ENCODE measurements around the gene AFAP1L1. TPM values are rescaled to one million over a fixed set of nuclear protein-coding genes. Genes with fewer than 3 reads are reported as not detected.

Gene AFAP1L1
- under 1 TPM in 1 of 2 donors, not detected in 1; 0.16 TPM for total RNA-seq

DNA sequence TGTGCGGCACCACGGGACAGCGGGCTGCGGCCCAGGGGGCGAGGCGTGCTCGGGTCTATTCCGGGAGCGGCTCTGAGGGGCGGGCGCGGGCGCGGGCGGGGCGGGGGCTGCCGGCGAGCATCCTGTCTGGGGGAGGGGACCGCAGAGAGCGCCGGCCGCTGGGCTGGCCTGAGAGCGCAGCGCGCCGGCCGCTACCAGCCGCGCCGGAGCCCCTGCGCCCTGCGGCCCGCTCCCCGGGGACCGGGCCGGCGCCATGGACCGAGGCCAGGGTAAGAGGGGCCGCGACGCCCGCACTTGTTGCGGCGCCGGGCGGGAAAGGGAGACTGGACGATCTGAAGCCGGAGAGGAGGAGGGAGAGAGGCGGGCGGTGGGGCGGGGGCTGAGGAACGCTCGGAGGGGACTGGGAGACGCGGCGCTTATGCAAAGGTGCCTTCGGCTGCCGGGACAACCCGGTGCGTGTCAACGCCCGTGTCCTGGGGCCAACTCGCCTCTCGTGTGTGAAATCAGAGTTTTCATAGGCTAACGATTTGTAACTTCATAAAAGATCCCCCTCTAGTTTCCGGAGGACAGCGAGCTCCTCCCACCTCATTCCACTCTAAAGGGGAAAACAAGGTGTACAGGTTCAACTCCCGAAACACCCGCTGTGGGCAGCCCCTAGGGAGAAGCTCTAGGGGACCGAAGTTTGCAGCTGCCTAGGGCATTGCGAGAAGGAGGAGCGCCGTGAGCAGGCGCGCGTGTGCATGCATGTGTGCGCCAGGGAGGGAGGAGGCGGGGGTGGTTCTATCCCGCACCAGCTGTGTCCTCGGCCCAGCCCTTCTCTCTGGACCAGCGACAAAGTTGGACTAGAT, at the start of gene AFAP1L1:
Gene AFAP1L1, plus strand, starts transcription at position 144 of the 848 bp plus-strand sequence. Its CDS starts 110 bp downstream, at position 254.
- Mint-ChIP-seq H3K27me3 (peaks cover 37% of the 10 kb centered on the region), H3K27ac (no peak within 1 kb of the TSS), H3K36me3 (ENCODE audit: low read depth) (no peaks in the 10 kb centered on the region), H3K9me3 (no peaks in the 10 kb centered on the region), H3K4me1 (no peaks in the 10 kb centered on the region), H3K4me3 (peak within 1 kb of the TSS; percentile 73)
- peak; percentile 43 for ATAC-seq (replicated peaks)

DNA sequence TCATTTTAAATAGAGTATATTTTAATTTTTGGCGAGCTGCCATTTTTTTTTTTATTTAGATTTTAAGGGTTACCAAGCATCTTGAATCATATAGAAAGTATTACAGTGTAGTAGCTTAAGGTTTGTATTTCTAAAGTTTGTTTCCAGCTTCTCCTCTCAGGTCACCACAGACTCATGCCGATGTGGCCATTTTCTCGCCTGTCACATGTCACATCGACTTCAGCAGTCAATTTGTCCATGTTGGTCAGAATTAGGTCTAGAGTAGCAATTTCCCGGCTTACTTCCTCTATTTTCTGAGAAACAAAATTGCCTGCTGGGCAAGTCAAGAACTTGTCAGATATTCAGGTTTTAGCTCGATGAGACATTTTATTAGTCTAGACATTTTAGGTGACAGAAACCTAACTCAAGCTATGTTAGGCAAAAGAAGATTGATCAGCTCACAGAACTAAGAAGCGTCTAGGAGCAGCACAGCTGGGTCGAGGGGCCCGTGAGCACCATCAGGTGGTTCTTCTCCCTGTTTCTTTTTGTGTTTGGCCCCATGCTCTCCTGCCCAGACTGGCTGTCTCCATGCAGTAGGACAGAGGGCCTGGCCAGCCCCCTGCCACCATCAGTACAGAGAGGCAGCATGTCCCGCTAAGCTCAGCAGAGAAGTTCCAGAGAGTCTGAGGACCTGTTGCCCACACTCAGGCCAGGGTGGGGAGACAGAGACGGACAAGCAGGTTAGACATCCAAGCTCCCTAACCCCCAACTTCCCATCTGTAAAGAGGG, 48.4 kb upstream of the AFAP1L1 start:
- H3K4me3 Mint-ChIP-seq = no peak overlapping the region
- H3K27me3 Mint-ChIP-seq = peaks cover 5% of the 10 kb centered on the region
- no peaks in the 10 kb centered on the region for H3K4me1 Mint-ChIP-seq
- no peaks in the 10 kb centered on the region for H3K36me3 Mint-ChIP-seq (ENCODE audit: low read depth)
- no peaks in the 10 kb centered on the region for H3K9me3 Mint-ChIP-seq
- H3K27ac Mint-ChIP-seq = no peak overlapping the region
- no peak for ATAC-seq (replicated peaks)

DNA sequence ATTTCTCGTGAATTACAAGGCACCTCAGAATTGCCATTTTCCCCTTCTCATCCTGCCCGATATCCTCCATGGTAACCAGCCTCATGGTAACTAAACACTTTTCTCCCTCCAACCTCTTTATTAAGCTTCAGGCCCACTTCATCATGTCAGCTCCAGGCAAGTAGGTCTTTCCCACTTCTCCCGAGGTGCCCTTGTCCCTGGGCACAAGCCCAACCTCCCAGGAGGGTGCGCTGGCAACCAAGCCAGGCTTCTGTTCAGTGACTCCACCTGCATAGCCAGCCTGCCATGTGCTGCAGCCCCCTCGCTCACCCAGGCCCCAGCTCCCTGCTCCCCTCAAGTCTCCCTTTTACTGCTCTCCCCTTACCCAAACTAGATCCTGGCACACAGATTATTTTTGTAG, 47.4 kb upstream of the AFAP1L1 start:
- Mint-ChIP-seq H3K9me3 (no peaks in the 10 kb centered on the region), H3K4me1 (no peaks in the 10 kb centered on the region), H3K36me3 (ENCODE audit: low read depth) (no peaks in the 10 kb centered on the region), H3K27ac (no peak overlapping the region), H3K4me3 (no peak overlapping the region), H3K27me3 (peaks cover 9% of the 10 kb centered on the region)
- ATAC-seq (replicated peaks) = no peak

- Mint-ChIP-seq H3K4me3 (no peak overlapping the region), H3K9me3 (no peaks in the 10 kb centered on the region), H3K27ac (no peak overlapping the region), H3K4me1 (no peaks in the 10 kb centered on the region), H3K27me3 (peaks cover 17% of the 10 kb centered on the region), H3K36me3 (ENCODE audit: low read depth) (no peaks in the 10 kb centered on the region)
- ATAC-seq (replicated peaks) = peak; percentile 60
Measured at GRCh38 chr5:149227168-149227826, 44.4 kb upstream of the AFAP1L1 start.

- Mint-ChIP-seq H3K36me3 (ENCODE audit: low read depth) (no peaks in the 10 kb centered on the region), H3K27me3 (peaks cover 25% of the 10 kb centered on the region), H3K4me1 (no peaks in the 10 kb centered on the region), H3K4me3 (no peak overlapping the region), H3K9me3 (no peaks in the 10 kb centered on the region), H3K27ac (no peak overlapping the region)
- no peak for ATAC-seq (replicated peaks)
Measured at GRCh38 chr5:149228618-149229297, 42.9 kb upstream of the AFAP1L1 start.

- Mint-ChIP-seq H3K4me1 (no peaks in the 10 kb centered on the region), H3K9me3 (no peaks in the 10 kb centered on the region), H3K27me3 (peaks cover 30% of the 10 kb centered on the region), H3K36me3 (ENCODE audit: low read depth) (no peaks in the 10 kb centered on the region), H3K4me3 (no peak overlapping the region), H3K27ac (no peak overlapping the region)
- ATAC-seq (replicated peaks) = no peak
Measured at GRCh38 chr5:149229298-149229937, 42.2 kb upstream of the AFAP1L1 start.

DNA sequence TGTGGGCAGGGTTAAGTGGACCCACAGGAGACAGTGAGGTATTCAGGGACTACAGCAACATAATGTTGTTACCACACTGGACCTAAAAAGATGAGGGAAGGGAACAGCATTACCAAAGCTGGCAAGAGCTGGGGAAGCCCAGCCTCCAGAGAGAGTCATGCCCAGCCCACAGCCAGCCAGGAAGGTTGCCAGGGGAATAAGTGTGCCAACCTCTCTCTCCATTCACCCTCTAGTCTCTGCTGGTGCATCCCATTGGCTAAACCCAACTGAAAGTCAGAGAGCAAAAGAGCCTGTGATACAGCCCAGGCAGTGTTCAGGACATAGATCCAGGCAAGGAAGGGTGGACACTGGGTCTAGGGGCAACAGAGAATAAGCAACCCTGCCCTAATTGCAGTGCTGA, 35.8 kb upstream of the AFAP1L1 start:
- no peaks in the 10 kb centered on the region for H3K36me3 Mint-ChIP-seq (ENCODE audit: low read depth)
- H3K4me1 Mint-ChIP-seq = no peaks in the 10 kb centered on the region
- H3K27ac Mint-ChIP-seq = no peak overlapping the region
- H3K27me3 Mint-ChIP-seq = peaks cover 17% of the 10 kb centered on the region
- no peaks in the 10 kb centered on the region for H3K9me3 Mint-ChIP-seq
- no peak overlapping the region for H3K4me3 Mint-ChIP-seq
- no peak for ATAC-seq (replicated peaks)

GRCh38 chr5:149237662-149238061, 34.0 kb upstream of the AFAP1L1 start:
- H3K27ac Mint-ChIP-seq = no peak overlapping the region
- peaks cover 5% of the 10 kb centered on the region for H3K4me1 Mint-ChIP-seq
- H3K4me3 Mint-ChIP-seq = no peak overlapping the region
- H3K36me3 Mint-ChIP-seq (ENCODE audit: low read depth) = no peaks in the 10 kb centered on the region
- peaks cover 3% of the 10 kb centered on the region for H3K9me3 Mint-ChIP-seq
- peaks cover 16% of the 10 kb centered on the region for H3K27me3 Mint-ChIP-seq
- no peak for ATAC-seq (replicated peaks)

- H3K4me3 Mint-ChIP-seq = no peak overlapping the region
- H3K27me3 Mint-ChIP-seq = peaks cover 9% of the 10 kb centered on the region
- H3K9me3 Mint-ChIP-seq = peaks cover 3% of the 10 kb centered on the region
- H3K4me1 Mint-ChIP-seq = peaks cover 5% of the 10 kb centered on the region
- H3K27ac Mint-ChIP-seq = no peak overlapping the region
- no peak for ATAC-seq (replicated peaks)
- no peaks in the 10 kb centered on the region for H3K36me3 Mint-ChIP-seq (ENCODE audit: low read depth)
Measured at GRCh38 chr5:149238540-149238939, 33.1 kb upstream of the AFAP1L1 start.

- Mint-ChIP-seq H3K27me3 (peaks cover 3% of the 10 kb centered on the region), H3K9me3 (peaks cover 3% of the 10 kb centered on the region), H3K27ac (peak overlapping the region; percentile 78), H3K36me3 (ENCODE audit: low read depth) (no peaks in the 10 kb centered on the region), H3K4me1 (peaks cover 5% of the 10 kb centered on the region), H3K4me3 (peak overlapping the region; percentile 58)
- ATAC-seq (replicated peaks) = no peak
Measured at GRCh38 chr5:149239917-149240316, 31.7 kb upstream of the AFAP1L1 start.

- H3K36me3 Mint-ChIP-seq (ENCODE audit: low read depth) = no peaks in the 10 kb centered on the region
- H3K27me3 Mint-ChIP-seq = peaks cover 3% of the 10 kb centered on the region
- ATAC-seq (replicated peaks) = peak; percentile 92
- H3K4me3 Mint-ChIP-seq = peak overlapping the region; percentile 58
- H3K9me3 Mint-ChIP-seq = peaks cover 3% of the 10 kb centered on the region
- H3K27ac Mint-ChIP-seq = peak overlapping the region; percentile 78
- H3K4me1 Mint-ChIP-seq = peaks cover 5% of the 10 kb centered on the region
Measured at GRCh38 chr5:149240354-149240998, 31.2 kb upstream of the AFAP1L1 start.

GRCh38 chr5:149242339-149242738, 29.3 kb upstream of the AFAP1L1 start:
- Mint-ChIP-seq H3K27ac (no peak overlapping the region), H3K4me3 (no peak overlapping the region), H3K4me1 (peaks cover 5% of the 10 kb centered on the region), H3K9me3 (peaks cover 3% of the 10 kb centered on the region), H3K36me3 (ENCODE audit: low read depth) (no peaks in the 10 kb centered on the region), H3K27me3 (peaks cover 8% of the 10 kb centered on the region)
- ATAC-seq (replicated peaks) = no peak

DNA sequence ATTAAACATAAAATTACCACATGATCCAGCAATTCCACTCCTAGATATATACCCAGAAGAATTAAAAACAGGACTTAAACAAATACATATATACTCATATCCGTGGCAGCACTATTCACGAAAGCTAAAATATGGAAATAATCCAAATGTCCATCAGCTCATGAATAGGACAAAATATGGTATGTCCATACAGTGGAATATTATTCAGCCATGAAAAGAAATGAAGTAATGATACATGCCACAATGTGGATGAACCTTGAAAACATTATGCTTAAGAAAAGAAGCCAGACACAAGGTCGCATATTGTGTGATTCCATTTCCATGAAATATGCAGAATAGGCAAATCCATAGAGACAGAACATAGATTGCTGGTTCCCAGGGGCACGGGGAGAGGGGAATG, 24.8 kb upstream of the AFAP1L1 start:
- Mint-ChIP-seq H3K9me3 (no peaks in the 10 kb centered on the region), H3K4me1 (no peaks in the 10 kb centered on the region), H3K27ac (no peak overlapping the region), H3K36me3 (ENCODE audit: low read depth) (no peaks in the 10 kb centered on the region), H3K4me3 (no peak overlapping the region), H3K27me3 (peaks cover 4% of the 10 kb centered on the region)
- ATAC-seq (replicated peaks) = no peak

Data from activated T-helper 17 cell treated with anti-CD3 and anti-CD28 coated beads, Interleukin-2, amount 50 U/mL, for 72 hours (primary cell).